Hepatocyte (in vitro differentiated cells): ENCODE data around the gene TM2D3.

Experiments
- EZH2 ChIP-seq: fragments of 200-600 bp; sonication (generic); IDR thresholded peaks from 2 replicates; pipeline ENCODE4 v1.6.1; 2016; ENCODE audit warnings: antibody characterized with exemption, mild to moderate bottlenecking, borderline replicate concordance
- EZH2phosphoT487 ChIP-seq: fragments of 200-600 bp; sonication (generic); IDR thresholded peaks from one replicate; pipeline ENCODE4 v1.6.1; 2018; ENCODE audit warnings: antibody characterized with exemption, mild to moderate bottlenecking, low read depth, moderate library complexity; ENCODE audit not compliant: unreplicated experiment, severe bottlenecking
- TF ChIP-seq, protein P1 (sequence below): fragments of 200-600 bp; sonication (generic); IDR thresholded peaks from 2 replicates; pipeline ENCODE4 v1.5.1; 2016; ENCODE audit warnings: antibody characterized with exemption, mild to moderate bottlenecking; ENCODE audit not compliant: poor library complexity

- TF ChIP-seq EZH2phosphoT487 (no peak), EZH2 (no peak)
- TF ChIP-seq, protein P1, sequence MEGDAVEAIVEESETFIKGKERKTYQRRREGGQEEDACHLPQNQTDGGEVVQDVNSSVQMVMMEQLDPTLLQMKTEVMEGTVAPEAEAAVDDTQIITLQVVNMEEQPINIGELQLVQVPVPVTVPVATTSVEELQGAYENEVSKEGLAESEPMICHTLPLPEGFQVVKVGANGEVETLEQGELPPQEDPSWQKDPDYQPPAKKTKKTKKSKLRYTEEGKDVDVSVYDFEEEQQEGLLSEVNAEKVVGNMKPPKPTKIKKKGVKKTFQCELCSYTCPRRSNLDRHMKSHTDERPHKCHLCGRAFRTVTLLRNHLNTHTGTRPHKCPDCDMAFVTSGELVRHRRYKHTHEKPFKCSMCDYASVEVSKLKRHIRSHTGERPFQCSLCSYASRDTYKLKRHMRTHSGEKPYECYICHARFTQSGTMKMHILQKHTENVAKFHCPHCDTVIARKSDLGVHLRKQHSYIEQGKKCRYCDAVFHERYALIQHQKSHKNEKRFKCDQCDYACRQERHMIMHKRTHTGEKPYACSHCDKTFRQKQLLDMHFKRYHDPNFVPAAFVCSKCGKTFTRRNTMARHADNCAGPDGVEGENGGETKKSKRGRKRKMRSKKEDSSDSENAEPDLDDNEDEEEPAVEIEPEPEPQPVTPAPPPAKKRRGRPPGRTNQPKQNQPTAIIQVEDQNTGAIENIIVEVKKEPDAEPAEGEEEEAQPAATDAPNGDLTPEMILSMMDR: no peak
These were observed 6.0 kb upstream of the TM2D3 start for GRCh38 chr15:101657968-101658784.
